ENCODE measurements around the gene TMEM179. TPM values are rescaled to one million over a fixed set of nuclear protein-coding genes. Genes with fewer than 3 reads are reported as not detected.

The TMEM179 gene
- total and polyA plus RNA-seq, 10 of the 15 experiments (the other 5 are each of a cell fraction or from before 2014, with no cell fraction given): not detected

DNA sequence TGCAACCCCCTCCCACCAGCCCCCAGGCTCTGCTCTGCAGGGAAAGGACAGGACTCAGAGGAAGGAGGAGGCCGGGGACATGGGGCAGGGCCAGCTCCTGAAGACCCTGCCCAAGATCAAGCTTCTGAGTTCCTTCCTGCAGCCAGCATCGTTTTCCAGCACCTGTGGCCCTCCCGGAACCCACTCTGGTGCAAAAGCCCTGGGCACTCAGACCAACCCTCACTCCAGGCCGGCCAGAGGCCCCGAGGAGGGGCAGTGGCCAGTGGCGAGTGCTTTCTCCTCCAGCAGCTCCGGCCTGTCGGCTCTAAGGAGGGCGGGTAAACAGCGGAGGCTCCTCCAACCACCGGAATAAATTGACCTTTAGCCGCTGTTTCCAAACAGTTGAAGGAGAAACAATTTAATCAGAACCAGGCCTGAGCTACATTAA is 10.8 kb downstream of the TMEM179 start (continued):
- TF ChIP-seq, protein P1, sequence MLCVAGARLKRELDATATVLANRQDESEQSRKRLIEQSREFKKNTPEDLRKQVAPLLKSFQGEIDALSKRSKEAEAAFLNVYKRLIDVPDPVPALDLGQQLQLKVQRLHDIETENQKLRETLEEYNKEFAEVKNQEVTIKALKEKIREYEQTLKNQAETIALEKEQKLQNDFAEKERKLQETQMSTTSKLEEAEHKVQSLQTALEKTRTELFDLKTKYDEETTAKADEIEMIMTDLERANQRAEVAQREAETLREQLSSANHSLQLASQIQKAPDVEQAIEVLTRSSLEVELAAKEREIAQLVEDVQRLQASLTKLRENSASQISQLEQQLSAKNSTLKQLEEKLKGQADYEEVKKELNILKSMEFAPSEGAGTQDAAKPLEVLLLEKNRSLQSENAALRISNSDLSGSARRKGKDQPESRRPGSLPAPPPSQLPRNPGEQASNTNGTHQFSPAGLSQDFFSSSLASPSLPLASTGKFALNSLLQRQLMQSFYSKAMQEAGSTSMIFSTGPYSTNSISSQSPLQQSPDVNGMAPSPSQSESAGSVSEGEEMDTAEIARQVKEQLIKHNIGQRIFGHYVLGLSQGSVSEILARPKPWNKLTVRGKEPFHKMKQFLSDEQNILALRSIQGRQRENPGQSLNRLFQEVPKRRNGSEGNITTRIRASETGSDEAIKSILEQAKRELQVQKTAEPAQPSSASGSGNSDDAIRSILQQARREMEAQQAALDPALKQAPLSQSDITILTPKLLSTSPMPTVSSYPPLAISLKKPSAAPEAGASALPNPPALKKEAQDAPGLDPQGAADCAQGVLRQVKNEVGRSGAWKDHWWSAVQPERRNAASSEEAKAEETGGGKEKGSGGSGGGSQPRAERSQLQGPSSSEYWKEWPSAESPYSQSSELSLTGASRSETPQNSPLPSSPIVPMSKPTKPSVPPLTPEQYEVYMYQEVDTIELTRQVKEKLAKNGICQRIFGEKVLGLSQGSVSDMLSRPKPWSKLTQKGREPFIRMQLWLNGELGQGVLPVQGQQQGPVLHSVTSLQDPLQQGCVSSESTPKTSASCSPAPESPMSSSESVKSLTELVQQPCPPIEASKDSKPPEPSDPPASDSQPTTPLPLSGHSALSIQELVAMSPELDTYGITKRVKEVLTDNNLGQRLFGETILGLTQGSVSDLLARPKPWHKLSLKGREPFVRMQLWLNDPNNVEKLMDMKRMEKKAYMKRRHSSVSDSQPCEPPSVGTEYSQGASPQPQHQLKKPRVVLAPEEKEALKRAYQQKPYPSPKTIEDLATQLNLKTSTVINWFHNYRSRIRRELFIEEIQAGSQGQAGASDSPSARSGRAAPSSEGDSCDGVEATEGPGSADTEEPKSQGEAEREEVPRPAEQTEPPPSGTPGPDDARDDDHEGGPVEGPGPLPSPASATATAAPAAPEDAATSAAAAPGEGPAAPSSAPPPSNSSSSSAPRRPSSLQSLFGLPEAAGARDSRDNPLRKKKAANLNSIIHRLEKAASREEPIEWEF (IDR thresholded peaks at IDR 0.05; ENCODE audit: insufficient replicate concordance, low read depth, low read length): no peak
- no peak for TF ChIP-seq TAF1 (IDR thresholded peaks at IDR 0.05; ENCODE audit: borderline replicate concordance, low read depth, low read length)
- no peak for TF ChIP-seq FOXM1 (IDR thresholded peaks at IDR 0.05; ENCODE audit: low read depth, low read length)
- no peak for TF ChIP-seq CBFB (IDR thresholded peaks at IDR 0.05; ENCODE audit: low read depth)
- TF ChIP-seq RUNX3 (IDR thresholded peaks at IDR 0.05; ENCODE audit: low read length): no peak
- TF ChIP-seq RAD51 (IDR thresholded peaks at IDR 0.05): no peak
- TF ChIP-seq, protein P2, sequence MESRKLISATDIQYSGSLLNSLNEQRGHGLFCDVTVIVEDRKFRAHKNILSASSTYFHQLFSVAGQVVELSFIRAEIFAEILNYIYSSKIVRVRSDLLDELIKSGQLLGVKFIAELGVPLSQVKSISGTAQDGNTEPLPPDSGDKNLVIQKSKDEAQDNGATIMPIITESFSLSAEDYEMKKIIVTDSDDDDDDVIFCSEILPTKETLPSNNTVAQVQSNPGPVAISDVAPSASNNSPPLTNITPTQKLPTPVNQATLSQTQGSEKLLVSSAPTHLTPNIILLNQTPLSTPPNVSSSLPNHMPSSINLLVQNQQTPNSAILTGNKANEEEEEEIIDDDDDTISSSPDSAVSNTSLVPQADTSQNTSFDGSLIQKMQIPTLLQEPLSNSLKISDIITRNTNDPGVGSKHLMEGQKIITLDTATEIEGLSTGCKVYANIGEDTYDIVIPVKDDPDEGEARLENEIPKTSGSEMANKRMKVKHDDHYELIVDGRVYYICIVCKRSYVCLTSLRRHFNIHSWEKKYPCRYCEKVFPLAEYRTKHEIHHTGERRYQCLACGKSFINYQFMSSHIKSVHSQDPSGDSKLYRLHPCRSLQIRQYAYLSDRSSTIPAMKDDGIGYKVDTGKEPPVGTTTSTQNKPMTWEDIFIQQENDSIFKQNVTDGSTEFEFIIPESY (IDR thresholded peaks at IDR 0.05): no peak
- no peak for TF ChIP-seq EED (IDR thresholded peaks at IDR 0.05; ENCODE audit: low read depth)
